Neuronal stem cell (in vitro differentiated cells): ENCODE data around the gene MTFMT.

Experiments
- DNase-seq: peaks from one replicate; pipeline ENCODE4 v3.0.0-alpha.2; 2013; ENCODE audit warnings: low spot score
- H2AFZ ChIP-seq: one replicate; pipeline ENCODE4 v1.6.1; 2013; ENCODE audit warnings: mild to moderate bottlenecking, low read length, inconsistent platforms
- H2AK5ac ChIP-seq: 2 replicates; pipeline ENCODE4 v1.6.1; 2013; ENCODE audit warnings: low read depth, mild to moderate bottlenecking, inconsistent platforms, low read length, moderate library complexity, mixed read lengths
- H2BK120ac ChIP-seq: 2 replicates; pipeline ENCODE4 v1.6.1; 2013; ENCODE audit warnings: low read depth, mild to moderate bottlenecking, inconsistent platforms, low read length, moderate library complexity, mixed read lengths
- H2BK12ac ChIP-seq: one replicate; pipeline ENCODE4 v1.6.1; 2013; ENCODE audit warnings: low read length, inconsistent platforms
- H2BK15ac ChIP-seq: 2 replicates; pipeline ENCODE4 v1.6.1; 2013; ENCODE audit warnings: mild to moderate bottlenecking, low read length, inconsistent platforms, mixed read lengths
- H2BK5ac ChIP-seq: one replicate; pipeline ENCODE4 v1.6.1; 2013; ENCODE audit warnings: inconsistent platforms, mild to moderate bottlenecking, low read length, moderate library complexity
- H3K14ac ChIP-seq: one replicate; pipeline ENCODE4 v1.6.1; 2013; ENCODE audit warnings: low read length, inconsistent platforms
- H3K18ac ChIP-seq: 2 replicates; pipeline ENCODE4 v1.6.1; 2013; ENCODE audit warnings: low read length, inconsistent platforms
- H3K23ac ChIP-seq: 2 replicates; pipeline ENCODE4 v1.6.1; 2013; ENCODE audit warnings: low read depth, mild to moderate bottlenecking, mixed read lengths, low read length, inconsistent platforms; ENCODE audit not compliant: poor library complexity
- H3K27ac ChIP-seq: replicated peaks from 3 replicates; pipeline ENCODE4 v1.5.1; 2013; ENCODE audit warnings: low read length, inconsistent platforms
- H3K27me3 ChIP-seq, 3 experiments: 2 replicates each; pipeline ENCODE4 v1.6.1; 2013; ENCODE audit warnings: low read length in 3 of 3, mild to moderate bottlenecking in 2 of 3, inconsistent platforms in 1 of 3, low read depth in 1 of 3, mixed read lengths in 1 of 3, moderate library complexity in 1 of 3; ENCODE audit not compliant: control insufficient read depth in 3 of 3, insufficient read depth in 3 of 3
- H3K36me3 ChIP-seq, 2 donors: replicated peaks in 1 of 2; 2 replicates each; pipeline ENCODE4 v1.6.1; 2013; ENCODE audit warnings: low read length in 2 of 2; ENCODE audit not compliant: control insufficient read depth in 2 of 2, insufficient read depth in 2 of 2
- H3K4ac ChIP-seq: 2 replicates; pipeline ENCODE4 v1.6.1; 2013; ENCODE audit warnings: inconsistent platforms, mild to moderate bottlenecking, low read length, moderate library complexity
- H3K4me1 ChIP-seq, 2 donors: 1 replicate in 1 of 2; 2 replicates in 1 of 2; pipeline ENCODE4 v1.6.1; 2013; ENCODE audit warnings: low read length in 2 of 2, low read depth in 1 of 2; ENCODE audit not compliant: control insufficient read depth in 2 of 2, insufficient read depth in 1 of 2
- H3K4me2 ChIP-seq: one replicate; pipeline ENCODE4 v1.6.1; 2013; ENCODE audit warnings: mild to moderate bottlenecking, low read length, inconsistent platforms; ENCODE audit not compliant: insufficient read depth, poor library complexity, severe bottlenecking
- H3K4me3 ChIP-seq, 2 donors: 2 replicates each; pipeline ENCODE4 v1.5.1; 2013; ENCODE audit warnings: low read length in 2 of 2, mild to moderate bottlenecking in 2 of 2, inconsistent platforms in 1 of 2, moderate library complexity in 1 of 2
- H3K79me1 ChIP-seq: one replicate; pipeline ENCODE4 v1.6.1; 2013; ENCODE audit warnings: low read depth, mild to moderate bottlenecking, inconsistent platforms, low read length, moderate library complexity
- H3K9ac ChIP-seq: one replicate; pipeline ENCODE4 v1.6.1; 2013; ENCODE audit warnings: mild to moderate bottlenecking, low read depth, low read length, inconsistent platforms; ENCODE audit not compliant: poor library complexity
- H3K9me3 ChIP-seq, 2 donors: replicated peaks in 1 of 2; 2 replicates each; pipeline versions ENCODE3 to v1.6.1; 2013; ENCODE audit warnings: low read length in 2 of 2, mild to moderate bottlenecking in 2 of 2, inconsistent platforms in 1 of 2, low read depth in 1 of 2, mixed read lengths in 1 of 2, moderate library complexity in 1 of 2; ENCODE audit not compliant: control insufficient read depth in 2 of 2, insufficient read depth in 1 of 2
- H4K8ac ChIP-seq: one replicate; pipeline ENCODE4 v1.6.1; 2013; ENCODE audit warnings: low read depth, mild to moderate bottlenecking, inconsistent platforms, low read length, moderate library complexity
- H4K91ac ChIP-seq: one replicate; pipeline ENCODE4 v1.6.1; 2013; ENCODE audit warnings: low read length, low read depth, mild to moderate bottlenecking, inconsistent platforms; ENCODE audit not compliant: poor library complexity
- WGBS, 2 donors: extraction: QIAGEN DNeasy Blood & Tissue Kit; methylation state at CpG; one replicate each; pipeline ENCODE4 v1.1.7; 2013; ENCODE audit warnings: missing lambda C conversion rate in 2 of 2, mixed read lengths in 1 of 2; ENCODE audit not compliant: insufficient read length in 2 of 2, insufficient replicate concordance in 1 of 2; ENCODE audit errors: extremely low coverage in 2 of 2; 5-methylcytosine and 5-hydroxymethylcytosine counted together

Gene MTFMT

GRCh38 chr15:65038428-65038827 lies 9.0 kb upstream of the MTFMT start:
- H3K79me1 ChIP-seq = no peaks in the 10 kb centered on the region
- H3K36me3 ChIP-seq = no peaks in the 10 kb centered on the region
- no peak overlapping the region for H2BK120ac ChIP-seq
- no peak overlapping the region for H3K18ac ChIP-seq
- no peak overlapping the region for H2BK5ac ChIP-seq
- peaks cover 0 to 4% of the 10 kb centered on the region in 2 donors for H3K4me1 ChIP-seq
- H3K23ac ChIP-seq = no peak overlapping the region
- H2AFZ ChIP-seq = no peak overlapping the region
- no peak overlapping the region for H3K4me3 ChIP-seq
- H4K8ac ChIP-seq = no peak overlapping the region
- H3K27me3 ChIP-seq = peaks cover 0 to 15% (median 3%) of the 10 kb centered on the region in 3 experiments
- no peak overlapping the region for H3K14ac ChIP-seq
- no peak overlapping the region for H4K91ac ChIP-seq
- WGBS, 2 donors = no CpG with 5 or more reads among the region's 3 CpGs
- DNase-seq = no peak
- no peak overlapping the region for H3K27ac ChIP-seq
- H3K4ac ChIP-seq = no peak overlapping the region
- H2BK12ac ChIP-seq = no peak overlapping the region
- no peak overlapping the region for H2AK5ac ChIP-seq
- H3K9ac ChIP-seq = no peak overlapping the region
- no peaks in the 10 kb centered on the region for H3K9me3 ChIP-seq
- no peak overlapping the region for H2BK15ac ChIP-seq
- H3K4me2 ChIP-seq = no peak overlapping the region

- H4K8ac ChIP-seq = no peak overlapping the region
- no CpG with 5 or more reads among the region's 1 CpG for WGBS, 2 donors
- no peak overlapping the region for H3K9ac ChIP-seq
- no peak overlapping the region for H3K4me3 ChIP-seq
- H3K36me3 ChIP-seq = no peaks in the 10 kb centered on the region
- peaks cover 0 to 11% of the 10 kb centered on the region in 2 donors for H3K4me1 ChIP-seq
- no peak for DNase-seq
- peaks cover 0 to 4% (median 3%) of the 10 kb centered on the region in 3 experiments for H3K27me3 ChIP-seq
- H3K27ac ChIP-seq = no peak overlapping the region
- no peak overlapping the region for H2AK5ac ChIP-seq
- no peak overlapping the region for H2BK12ac ChIP-seq
- H3K18ac ChIP-seq = no peak overlapping the region
- no peak overlapping the region for H2BK5ac ChIP-seq
- H4K91ac ChIP-seq = no peak overlapping the region
- no peak overlapping the region for H3K4me2 ChIP-seq
- no peak overlapping the region for H2BK15ac ChIP-seq
- no peak overlapping the region for H3K23ac ChIP-seq
- H2BK120ac ChIP-seq = no peak overlapping the region
- no peaks in the 10 kb centered on the region for H3K79me1 ChIP-seq
- H3K4ac ChIP-seq = no peak overlapping the region
- no peak overlapping the region for H2AFZ ChIP-seq
- no peak overlapping the region for H3K14ac ChIP-seq
- H3K9me3 ChIP-seq = no peaks in the 10 kb centered on the region
Observed at GRCh38 chr15:65037309-65037708, 7.9 kb upstream of the MTFMT start.

- peak overlapping the region; percentile 61 for H2AK5ac ChIP-seq
- no peak overlapping the region for H3K9ac ChIP-seq
- no peak overlapping the region for H4K8ac ChIP-seq
- no peak overlapping the region for H3K14ac ChIP-seq
- H3K18ac ChIP-seq = no peak overlapping the region
- no peak overlapping the region for H2AFZ ChIP-seq
- H3K27ac ChIP-seq = no peak overlapping the region
- peaks cover 0 to 11% of the 10 kb centered on the region in 2 donors for H3K4me1 ChIP-seq
- H3K9me3 ChIP-seq = no peaks in the 10 kb centered on the region
- no peaks in the 10 kb centered on the region for H3K36me3 ChIP-seq
- WGBS, 2 donors = no CpG with 5 or more reads among the region's 11 CpGs
- no peak overlapping the region for H4K91ac ChIP-seq
- peaks cover 0 to 3% (median 3%) of the 10 kb centered on the region in 3 experiments for H3K27me3 ChIP-seq
- no peak overlapping the region for H2BK15ac ChIP-seq
- H3K4ac ChIP-seq = no peak overlapping the region
- H3K79me1 ChIP-seq = no peaks in the 10 kb centered on the region
- H3K4me3 ChIP-seq = no peak overlapping the region
- H2BK12ac ChIP-seq = no peak overlapping the region
- no peak overlapping the region for H3K23ac ChIP-seq
- no peak for DNase-seq
- H2BK5ac ChIP-seq = no peak overlapping the region
- no peak overlapping the region for H3K4me2 ChIP-seq
- H2BK120ac ChIP-seq = no peak overlapping the region
Observed at GRCh38 chr15:65034719-65035118, 5.3 kb upstream of the MTFMT start.

GRCh38 chr15:65033659-65034269 lies 4.3 kb upstream of the MTFMT start:
- H3K14ac ChIP-seq = no peak overlapping the region
- no peak overlapping the region for H3K4ac ChIP-seq
- peaks cover 4% of the 10 kb centered on the region for H3K79me1 ChIP-seq
- peak overlapping the region; percentile 72 for H2AFZ ChIP-seq
- no peak overlapping the region for H3K9ac ChIP-seq
- no peak overlapping the region for H2BK120ac ChIP-seq
- H3K23ac ChIP-seq = no peak overlapping the region
- H2BK15ac ChIP-seq = no peak overlapping the region
- no peak overlapping the region for H3K4me3 ChIP-seq
- no peak overlapping the region for H4K8ac ChIP-seq
- H3K4me1 ChIP-seq = peaks cover 0 to 8% of the 10 kb centered on the region in 2 donors
- no peak overlapping the region for H2AK5ac ChIP-seq
- H3K9me3 ChIP-seq = no peaks in the 10 kb centered on the region
- H3K18ac ChIP-seq = no peak overlapping the region
- H2BK5ac ChIP-seq = no peak overlapping the region
- H2BK12ac ChIP-seq = no peak overlapping the region
- no peak overlapping the region for H3K4me2 ChIP-seq
- H3K27ac ChIP-seq = no peak overlapping the region
- no peak for DNase-seq
- no peaks in the 10 kb centered on the region for H3K36me3 ChIP-seq
- no peak overlapping the region for H4K91ac ChIP-seq
- WGBS, 2 donors = no CpG with 5 or more reads among the region's 4 CpGs
- H3K27me3 ChIP-seq = peaks cover 0 to 3% (median 3%) of the 10 kb centered on the region in 3 experiments
